Measurements from ENCODE around the gene DBNDD1.

- TF ChIP-seq POLR2AphosphoS5 (IDR thresholded peaks at IDR 0.05; ENCODE audit: low read depth, low read length): no peak
- TF ChIP-seq TAF1 (IDR thresholded peaks at IDR 0.05; ENCODE audit: borderline replicate concordance, low read depth, low read length): no peak
- no peak for TF ChIP-seq POLR2A (IDR thresholded peaks at IDR 0.05; ENCODE audit: low read depth, low read length)
Observed at GRCh38 chr16:90047714-90048346, 28.6 kb upstream of the DBNDD1 start.
